Measurements from ENCODE around the gene GOLGA6A. TPM values are rescaled to one million over a fixed set of nuclear protein-coding genes. Genes with fewer than 3 reads are reported as not detected.

The GOLGA6A gene
- total and polyA plus RNA-seq, 2 of the 13 experiments (the other 11 are each of a cell fraction or from before 2014, with no cell fraction given): 0.04 to 0.22 TPM

DNA sequence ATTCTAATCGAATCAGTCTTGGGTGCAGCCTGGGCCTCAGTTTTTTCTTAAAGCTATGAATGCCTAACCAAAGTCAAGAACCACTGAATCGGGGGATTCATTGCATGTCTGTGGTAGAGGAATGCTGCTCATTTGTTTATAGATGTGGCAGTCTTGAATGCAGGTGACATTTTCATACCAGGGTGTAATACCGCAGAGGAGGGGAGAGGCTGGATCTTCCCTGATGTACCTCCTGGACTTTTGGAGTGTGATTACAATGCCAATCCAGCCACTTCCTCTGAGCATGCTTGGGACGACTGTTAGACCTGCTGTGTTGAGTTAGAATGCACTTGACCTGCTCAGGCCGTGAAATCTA, 42.7 kb downstream of the GOLGA6A start:
- Histone ChIP-seq H3K79me2 (ENCODE audit: insufficient read depth, low read length) (no peaks in the 10 kb centered on the region), H3K9me3 (ENCODE audit: low read length) (no peaks in the 10 kb centered on the region), H3K4me2 (ENCODE audit: low read depth, low read length) (no peak overlapping the region), H3K36me3 (replicated peaks in 1 of 2; ENCODE audit: control insufficient read depth in 1 of 2, insufficient read depth in 2 of 2, low read length in 2 of 2) (peaks cover 1 to 7% of the 10 kb centered on the region in 2 experiments; a peak in 2 of 5 replicates), H2AFZ (ENCODE audit: low read length) (no peak overlapping the region), H4K20me1 (ENCODE audit: insufficient read depth, low read length) (no peaks in the 10 kb centered on the region), H3K4me3 (replicated peaks in 1 of 3; ENCODE audit: insufficient read depth in 1 of 3, low read depth in 2 of 3, low read length in 3 of 3) (no peak overlapping the region), H3K9ac (ENCODE audit: insufficient read depth, low read depth, low read length) (no peak overlapping the region), H3K4me1 (ENCODE audit: insufficient read depth, low read length) (no peaks in the 10 kb centered on the region), H3K27ac (ENCODE audit: extremely low read length, insufficient read depth, low read length) (no peak overlapping the region), H3K27me3 (ENCODE audit: control insufficient read depth in 1 of 2, insufficient read depth in 2 of 2, low read length in 2 of 2) (0 out of 5 replicates have a peak, but pooled peaks cover 1 to 6% of the 10 kb centered on the region in 2 experiments)
- no TSS peak for BruUV-seq (replicated peaks)
- intact Hi-C loops (cut with micrococcal nuclease; ENCODE audit: unreplicated experiment) (no loop called here), in situ Hi-C loops (cut with HindIII; ENCODE audit: extremely low pct_ligation_motif_present, low pct_unique_long_range_greater_than_20kb) (loop anchor here (5.0 kb wide), 1 partner anchor 72 kb away; no protein-coding TSS in a partner anchor)
- FAIRE-seq: no peak
- no peak for ATAC-seq
- WGBS (ENCODE audit: low lambda C conversion rate): 24% methylated on average over 4 of the region's 5 CpGs
- no peak for TF ChIP-seq EED (CRISPR knock-in tag; IDR thresholded peaks at IDR 0.05)
- DNase-seq (ENCODE audit: low spot score): no peak
- ChIA-PET POLR2A (no interaction called here), CTCF (ENCODE audit: low intra/inter-chr PET ratio, low total read pairs) (no interaction called here)

DNA sequence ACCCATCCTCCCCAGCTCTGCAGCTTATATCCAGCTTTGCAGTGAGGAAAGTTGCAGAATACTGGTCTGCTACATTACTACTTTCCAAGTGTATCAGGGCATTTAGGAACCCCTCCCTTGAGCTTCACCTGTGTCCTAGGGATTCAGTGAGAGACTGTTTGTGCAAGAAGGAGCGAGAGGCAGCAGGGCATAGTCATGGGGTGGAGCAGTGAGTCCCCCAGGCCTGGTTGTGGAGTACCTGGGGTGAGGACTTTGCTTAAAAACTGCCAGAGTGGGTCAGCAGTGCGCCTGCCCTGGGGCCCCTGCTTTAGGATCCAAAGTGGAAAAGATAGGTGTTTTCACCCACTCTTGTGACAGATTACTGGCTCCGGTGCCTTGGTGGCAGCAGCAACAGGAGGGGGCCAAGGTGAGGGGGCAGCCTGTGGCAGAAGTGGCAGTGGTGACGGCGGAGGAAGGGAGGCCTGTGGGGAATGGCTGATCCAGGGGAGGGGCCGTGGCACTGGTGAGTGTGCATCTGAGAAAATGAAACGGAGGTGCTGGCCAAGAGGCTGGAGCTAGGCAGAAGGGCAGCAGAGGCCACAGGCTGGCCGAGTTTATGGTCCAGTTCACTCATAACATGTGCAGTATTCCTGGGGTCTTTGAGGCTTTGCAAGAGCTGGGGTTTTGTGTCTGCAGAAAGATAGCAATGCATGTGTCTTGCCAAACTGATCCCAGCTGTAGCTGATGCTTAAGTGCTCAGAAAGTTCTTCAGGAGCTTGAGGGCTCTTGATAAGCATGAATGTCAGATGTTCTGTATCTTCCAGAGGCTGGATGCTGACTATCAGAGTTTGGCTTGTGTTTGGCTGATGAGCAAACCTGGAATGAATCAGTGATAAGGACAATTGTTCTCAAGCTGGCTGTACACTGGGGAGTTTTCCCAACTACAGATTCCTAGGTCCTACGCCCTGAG, 43.4 kb downstream of the GOLGA6A start:
- no peak overlapping the region for H3K4me2 ChIP-seq (ENCODE audit: low read depth, low read length)
- H4K20me1 ChIP-seq (ENCODE audit: insufficient read depth, low read length): no peaks in the 10 kb centered on the region
- H2AFZ ChIP-seq (ENCODE audit: low read length): no peak overlapping the region
- no TSS peak for BruUV-seq (replicated peaks)
- 66% methylated on average over 9 of the region's 9 CpGs for WGBS (ENCODE audit: low lambda C conversion rate)
- FAIRE-seq (no peak), DNase-seq (ENCODE audit: low spot score) (no peak), ATAC-seq (no peak)
- H3K4me3 ChIP-seq (replicated peaks in 1 of 3; ENCODE audit: insufficient read depth in 1 of 3, low read depth in 2 of 3, low read length in 3 of 3): no peak overlapping the region
- peaks cover 1 to 12% of the 10 kb centered on the region in 2 experiments; a peak in 2 of 5 replicates for H3K36me3 ChIP-seq (replicated peaks in 1 of 2; ENCODE audit: control insufficient read depth in 1 of 2, insufficient read depth in 2 of 2, low read length in 2 of 2)
- H3K27ac ChIP-seq (ENCODE audit: extremely low read length, insufficient read depth, low read length): no peak overlapping the region
- ChIA-PET POLR2A (no interaction called here), CTCF (ENCODE audit: low intra/inter-chr PET ratio, low total read pairs) (no interaction called here)
- intact Hi-C loops (cut with micrococcal nuclease; ENCODE audit: unreplicated experiment): no loop called here
- in situ Hi-C loops (cut with HindIII; ENCODE audit: extremely low pct_ligation_motif_present, low pct_unique_long_range_greater_than_20kb): loop anchor here (5.0 kb wide), 1 partner anchor 72 kb away; no protein-coding TSS in a partner anchor
- no peaks in the 10 kb centered on the region for H3K79me2 ChIP-seq (ENCODE audit: insufficient read depth, low read length)
- H3K9ac ChIP-seq (ENCODE audit: insufficient read depth, low read depth, low read length): no peak overlapping the region
- no peaks in the 10 kb centered on the region for H3K9me3 ChIP-seq (ENCODE audit: low read length)
- 0 out of 5 replicates have a peak, but pooled peaks cover 1 to 6% of the 10 kb centered on the region in 2 experiments for H3K27me3 ChIP-seq (ENCODE audit: control insufficient read depth in 1 of 2, insufficient read depth in 2 of 2, low read length in 2 of 2)
- no peaks in the 10 kb centered on the region for H3K4me1 ChIP-seq (ENCODE audit: insufficient read depth, low read length)
- TF ChIP-seq, protein P1, sequence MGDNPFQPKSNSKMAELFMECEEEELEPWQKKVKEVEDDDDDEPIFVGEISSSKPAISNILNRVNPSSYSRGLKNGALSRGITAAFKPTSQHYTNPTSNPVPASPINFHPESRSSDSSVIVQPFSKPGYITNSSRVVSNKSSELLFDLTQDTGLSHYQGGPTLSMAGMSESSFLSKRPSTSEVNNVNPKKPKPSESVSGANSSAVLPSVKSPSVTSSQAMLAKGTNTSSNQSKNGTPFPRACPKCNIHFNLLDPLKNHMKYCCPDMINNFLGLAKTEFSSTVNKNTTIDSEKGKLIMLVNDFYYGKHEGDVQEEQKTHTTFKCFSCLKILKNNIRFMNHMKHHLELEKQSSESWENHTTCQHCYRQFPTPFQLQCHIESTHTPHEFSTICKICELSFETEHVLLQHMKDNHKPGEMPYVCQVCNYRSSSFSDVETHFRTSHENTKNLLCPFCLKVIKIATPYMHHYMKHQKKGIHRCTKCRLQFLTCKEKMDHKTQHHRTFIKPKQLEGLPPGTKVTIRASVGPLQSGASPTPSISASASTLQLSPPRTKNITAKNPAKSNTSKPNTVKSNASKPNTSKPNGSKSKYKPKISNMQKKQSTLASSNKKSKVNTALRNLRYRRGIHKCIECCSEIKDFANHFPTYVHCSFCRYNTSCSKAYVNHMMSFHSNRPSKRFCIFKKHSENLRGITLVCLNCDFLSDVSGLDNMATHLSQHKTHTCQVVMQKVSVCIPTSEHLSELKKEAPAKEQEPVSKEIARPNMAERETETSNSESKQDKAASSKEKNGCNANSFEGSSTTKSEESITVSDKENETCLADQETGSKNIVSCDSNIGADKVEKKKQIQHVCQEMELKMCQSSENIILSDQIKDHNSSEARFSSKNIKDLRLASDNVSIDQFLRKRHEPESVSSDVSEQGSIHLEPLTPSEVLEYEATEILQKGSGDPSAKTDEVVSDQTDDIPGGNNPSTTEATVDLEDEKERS (CRISPR knock-in tag; IDR thresholded peaks at IDR 0.05): no peak
- TF ChIP-seq, protein P2, sequence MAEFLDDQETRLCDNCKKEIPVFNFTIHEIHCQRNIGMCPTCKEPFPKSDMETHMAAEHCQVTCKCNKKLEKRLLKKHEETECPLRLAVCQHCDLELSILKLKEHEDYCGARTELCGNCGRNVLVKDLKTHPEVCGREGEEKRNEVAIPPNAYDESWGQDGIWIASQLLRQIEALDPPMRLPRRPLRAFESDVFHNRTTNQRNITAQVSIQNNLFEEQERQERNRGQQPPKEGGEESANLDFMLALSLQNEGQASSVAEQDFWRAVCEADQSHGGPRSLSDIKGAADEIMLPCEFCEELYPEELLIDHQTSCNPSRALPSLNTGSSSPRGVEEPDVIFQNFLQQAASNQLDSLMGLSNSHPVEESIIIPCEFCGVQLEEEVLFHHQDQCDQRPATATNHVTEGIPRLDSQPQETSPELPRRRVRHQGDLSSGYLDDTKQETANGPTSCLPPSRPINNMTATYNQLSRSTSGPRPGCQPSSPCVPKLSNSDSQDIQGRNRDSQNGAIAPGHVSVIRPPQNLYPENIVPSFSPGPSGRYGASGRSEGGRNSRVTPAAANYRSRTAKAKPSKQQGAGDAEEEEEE (CRISPR knock-in tag; IDR thresholded peaks at IDR 0.05; ENCODE audit: borderline replicate concordance): no peak
- no peak for TF ChIP-seq NKX3-1 (CRISPR knock-in tag; IDR thresholded peaks at IDR 0.05)
- no peak for TF ChIP-seq REL (CRISPR knock-in tag; conservative IDR thresholded peaks at IDR 0.05)
- no peak for TF ChIP-seq MIER2 (CRISPR knock-in tag; IDR thresholded peaks at IDR 0.05)
- no peak for TF ChIP-seq KDM6A (CRISPR knock-in tag; IDR thresholded peaks at IDR 0.05; ENCODE audit: low read depth)

All from HepG2 (cell line).